Nucleus accumbens (tissue), 56 donors: ENCODE measurements around the gene MLNR.

Experiments
- DNase-seq, 56 donors: peaks; one replicate each; lab custom pipeline; 2025; lab: John Stamatoyannopoulos, UW

Gene MLNR

GRCh38 chr13:49220036-49220855 lies at the start of gene MLNR:
TSS of gene MLNR (plus strand) at chr13:49220338. CDS start at chr13:49220338, 0 bp downstream.
- peak in 1 of 56 donors; percentile 14 for DNase-seq

- DNase-seq, result no peak
Observed at GRCh38 chr13:49171359-49171758, 48.8 kb upstream of the MLNR start.

- DNase-seq, result no peak
Observed at GRCh38 chr13:49183672-49184325, 36.3 kb upstream of the MLNR start.

GRCh38 chr13:49184621-49185020 lies 35.5 kb upstream of the MLNR start:
- no peak for DNase-seq

- DNase-seq, result no peak
Observed at GRCh38 chr13:49185264-49185663, 34.9 kb upstream of the MLNR start.

- no peak for DNase-seq
Observed at GRCh38 chr13:49190901-49191300, 29.2 kb upstream of the MLNR start.

- no peak for DNase-seq
Observed at GRCh38 chr13:49206641-49207040, 13.5 kb upstream of the MLNR start.

GRCh38 chr13:49208619-49209018 lies 11.5 kb upstream of the MLNR start:
- DNase-seq, result no peak

- DNase-seq, result no peak
Observed at GRCh38 chr13:49210114-49210513, 10.0 kb upstream of the MLNR start.

GRCh38 chr13:49210669-49211068 lies 9.5 kb upstream of the MLNR start:
- no peak for DNase-seq

GRCh38 chr13:49213539-49213938 lies 6.6 kb upstream of the MLNR start:
- no peak for DNase-seq

GRCh38 chr13:49213997-49214916 lies 5.9 kb upstream of the MLNR start:
- peak in 5 of 56 donors; percentile 6 to 30 (median 15) for DNase-seq

- DNase-seq, result peak in 15 of 56 donors; percentile 6 to 33 (median 20)
Observed at GRCh38 chr13:49214917-49215376, 5.2 kb upstream of the MLNR start.

GRCh38 chr13:49216334-49216733 lies 3.8 kb upstream of the MLNR start:
- DNase-seq, result no peak

GRCh38 chr13:49217962-49218492 lies 2.1 kb upstream of the MLNR start:
- DNase-seq, result no peak

GRCh38 chr13:49218493-49219051 lies 1.6 kb upstream of the MLNR start:
- no peak for DNase-seq

GRCh38 chr13:49219647-49220035 lies 497 bp upstream of the MLNR start:
- DNase-seq, result no peak

GRCh38 chr13:49220856-49221589 lies 885 bp downstream of the MLNR start:
- no peak for DNase-seq

GRCh38 chr13:49221590-49221965 lies 1.4 kb downstream of the MLNR start:
- DNase-seq, result no peak
